DOHH2 (cell line): ENCODE results near the gene NPM1.

Experiments used
- H3F3A ChIP-seq: fragments of 200-600 bp; sonication (generic), shearing (Covaris generic); 2 replicates; pipeline ENCODE4 v1.6.0; 2016; ENCODE audit warnings: antibody characterized with exemption, mild to moderate bottlenecking; ENCODE audit not compliant: control insufficient read depth, insufficient read depth
- H3K27ac ChIP-seq: fragments of 200-600 bp; sonication (generic); 2 replicates; pipeline ENCODE4 v1.5.1; 2014; ENCODE audit warnings: low read depth, mild to moderate bottlenecking, low read length, moderate library complexity
- H3K27me3 ChIP-seq: fragments of 200-600 bp; sonication (generic); 2 replicates; pipeline ENCODE4 v1.6.1; 2014; ENCODE audit warnings: mild to moderate bottlenecking, low read length, mixed read lengths; ENCODE audit not compliant: control insufficient read depth
- H3K36me3 ChIP-seq: fragments of 200-600 bp; sonication (generic); 2 replicates; pipeline ENCODE4 v1.6.1; 2014; ENCODE audit warnings: mild to moderate bottlenecking, low read length, moderate library complexity, mixed read lengths; ENCODE audit not compliant: control insufficient read depth
- H3K4me1 ChIP-seq: fragments of 200-600 bp; sonication (generic); 2 replicates; pipeline ENCODE4 v1.6.1; 2014; ENCODE audit warnings: mild to moderate bottlenecking, low read length, mixed read lengths; ENCODE audit not compliant: control insufficient read depth
- H3K4me2 ChIP-seq: fragments of 200-600 bp; sonication (generic); 2 replicates; pipeline ENCODE4 v1.6.0; 2014; ENCODE audit warnings: mild to moderate bottlenecking, low read length, moderate library complexity
- H3K4me3 ChIP-seq: fragments of 200-600 bp; sonication (generic); 2 replicates; pipeline ENCODE4 v1.5.1; 2014; ENCODE audit warnings: mild to moderate bottlenecking, low read length, mixed read lengths
- H3K79me2 ChIP-seq: fragments of 200-600 bp; sonication (generic); 2 replicates; pipeline ENCODE4 v1.6.1; 2014; ENCODE audit warnings: mild to moderate bottlenecking, low read length, mixed read lengths; ENCODE audit not compliant: control insufficient read depth
- H3K9me2 ChIP-seq: fragments of 200-600 bp; sonication (generic); replicated peaks from 2 replicates; pipeline ENCODE4 v1.6.1; 2014; ENCODE audit warnings: mild to moderate bottlenecking, low read length, mixed read lengths; ENCODE audit not compliant: control insufficient read depth
- H3K9me3 ChIP-seq: fragments of 200-600 bp; sonication (generic); 2 replicates; pipeline ENCODE4 v1.6.1; 2014; ENCODE audit warnings: antibody characterized with exemption, low read length, mixed read lengths; ENCODE audit not compliant: control insufficient read depth, insufficient read depth
- H4K20me1 ChIP-seq: fragments of 200-600 bp; sonication (generic); 2 replicates; pipeline ENCODE4 v1.6.0; 2014; ENCODE audit warnings: low read depth, mild to moderate bottlenecking, antibody characterized with exemption, low read length, moderate library complexity; ENCODE audit not compliant: control insufficient read depth, insufficient read depth
- CTCF ChIP-seq: fragments of 200-600 bp; sonication (generic); IDR thresholded peaks from one replicate; pipeline ENCODE4 v1.5.1; 2014; ENCODE audit warnings: antibody characterized with exemption, mild to moderate bottlenecking, low read depth, low read length; ENCODE audit not compliant: poor library complexity, severe bottlenecking
- EZH2phosphoT487 ChIP-seq: fragments of 200-600 bp; sonication (generic); IDR thresholded peaks from 2 replicates; pipeline ENCODE4 v1.6.1; 2017; ENCODE audit warnings: borderline replicate concordance, mild to moderate bottlenecking, antibody characterized with exemption, low read length, moderate library complexity, mixed read lengths

Gene NPM1

GRCh38 chr5:171405615-171406014, 18.0 kb downstream of the NPM1 start:
- Histone ChIP-seq H3F3A (peaks cover 69% of the 10 kb centered on the region), H3K79me2 (peaks cover 57% of the 10 kb centered on the region), H3K9me3 (no peaks in the 10 kb centered on the region), H4K20me1 (peaks cover 61% of the 10 kb centered on the region), H3K27me3 (no peaks in the 10 kb centered on the region), H3K27ac (no peak overlapping the region), H3K4me2 (no peak overlapping the region), H3K36me3 (peaks cover 75% of the 10 kb centered on the region), H3K4me3 (no peak overlapping the region), H3K9me2 (no peaks in the 10 kb centered on the region), H3K4me1 (no peaks in the 10 kb centered on the region)
- TF ChIP-seq CTCF: peak; percentile 56
- TF ChIP-seq EZH2phosphoT487: no peak

GRCh38 chr5:171407234-171407633, 19.6 kb downstream of the NPM1 start:
- H3K27ac ChIP-seq: no peak overlapping the region
- no peaks in the 10 kb centered on the region for H3K9me3 ChIP-seq
- H3K4me2 ChIP-seq: no peak overlapping the region
- H3K27me3 ChIP-seq: no peaks in the 10 kb centered on the region
- H3K9me2 ChIP-seq: no peaks in the 10 kb centered on the region
- H3K4me1 ChIP-seq: no peaks in the 10 kb centered on the region
- peaks cover 62% of the 10 kb centered on the region for H4K20me1 ChIP-seq
- peaks cover 73% of the 10 kb centered on the region for H3F3A ChIP-seq
- H3K36me3 ChIP-seq: peaks cover 75% of the 10 kb centered on the region
- H3K4me3 ChIP-seq: no peak overlapping the region
- H3K79me2 ChIP-seq: peaks cover 45% of the 10 kb centered on the region
- TF ChIP-seq EZH2phosphoT487 (no peak), CTCF (no peak)

GRCh38 chr5:171409164-171410136, 21.8 kb downstream of the NPM1 start:
- Histone ChIP-seq H3K4me3 (no peak overlapping the region), H3K9me3 (no peaks in the 10 kb centered on the region), H3K27ac (no peak overlapping the region), H3K27me3 (no peaks in the 10 kb centered on the region), H4K20me1 (peaks cover 72% of the 10 kb centered on the region), H3F3A (peaks cover 95% of the 10 kb centered on the region), H3K9me2 (no peaks in the 10 kb centered on the region), H3K4me1 (no peaks in the 10 kb centered on the region), H3K79me2 (peaks cover 45% of the 10 kb centered on the region), H3K36me3 (peaks cover 87% of the 10 kb centered on the region), H3K4me2 (no peak overlapping the region)
- TF ChIP-seq CTCF: no peak
- no peak for TF ChIP-seq EZH2phosphoT487
